ENCODE results near the gene KLHL26. TPM values are rescaled to one million over a fixed set of nuclear protein-coding genes. Genes with fewer than 3 reads are reported as not detected.
"Not testable (repeated sequence)": the region's sequence is repeated elsewhere in the genome, so short reads cannot be mapped to it uniquely, and the experiment has no call there.

The KLHL26 gene
- total RNA-seq, 1 experiment from 2014 or later, result 3.7 TPM

- no peak overlapping the region for H2AFZ ChIP-seq (ENCODE audit: low read length)
- no peak overlapping the region for H3K27ac ChIP-seq (ENCODE audit: low read length)
- no peaks in the 10 kb centered on the region for H4K20me1 ChIP-seq (ENCODE audit: insufficient read depth, low read depth, low read length)
- no peak overlapping the region for H3K9ac ChIP-seq (ENCODE audit: low read length)
- no peaks in the 10 kb centered on the region for H3K9me2 ChIP-seq (replicated peaks; ENCODE audit: insufficient read depth, low read length)
- peaks cover 1% of the 10 kb centered on the region for H3K4me1 ChIP-seq (ENCODE audit: low read length)
- no peak for DNase-seq
- H3K4me3 ChIP-seq (ENCODE audit: low read length), result no peak overlapping the region
- H3K4me2 ChIP-seq (ENCODE audit: low read depth, low read length, poor library complexity, severe bottlenecking), result no peak overlapping the region
- no peaks in the 10 kb centered on the region; the same call in 1 of the 2 replicates for H3K36me3 ChIP-seq (ENCODE audit: insufficient read depth, low read length)
- H3K79me2 ChIP-seq (ENCODE audit: low read length), result no peaks in the 10 kb centered on the region
- H3K9me3 ChIP-seq (ENCODE audit: low read length), result no peaks in the 10 kb centered on the region
- no peaks in the 10 kb centered on the region for H3K27me3 ChIP-seq (ENCODE audit: low read length)
Measured at GRCh38 chr19:18672606-18673337, 35.9 kb downstream of the KLHL26 start.

DNA sequence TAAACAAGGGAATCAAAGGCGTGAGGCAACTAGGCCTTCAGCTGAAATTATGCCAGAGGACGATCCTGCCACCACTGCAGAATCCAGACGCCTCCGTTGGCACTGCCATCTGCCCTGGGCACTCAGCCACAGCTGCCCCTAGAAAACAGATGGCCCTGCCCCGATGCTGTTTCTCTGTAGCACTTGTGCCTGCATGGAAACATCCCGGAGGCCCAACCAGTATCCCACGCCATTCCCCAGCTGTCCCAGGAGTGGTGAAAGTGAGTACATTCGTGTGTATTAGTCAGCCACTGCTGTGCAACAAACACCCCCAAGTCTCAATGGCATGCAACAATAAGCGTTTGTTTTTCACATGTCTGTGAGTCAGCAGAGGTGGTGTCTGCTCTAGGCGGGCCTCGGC is 37.8 kb downstream of the KLHL26 start:
- H4K20me1 ChIP-seq (ENCODE audit: insufficient read depth, low read depth, low read length), result no peaks in the 10 kb centered on the region
- H3K27me3 ChIP-seq (ENCODE audit: low read length), result no peaks in the 10 kb centered on the region
- H3K4me2 ChIP-seq (ENCODE audit: low read depth, low read length, poor library complexity, severe bottlenecking), result no peak overlapping the region
- no peak overlapping the region for H3K9ac ChIP-seq (ENCODE audit: low read length)
- no peak overlapping the region for H3K27ac ChIP-seq (ENCODE audit: low read length)
- no peaks in the 10 kb centered on the region for H3K79me2 ChIP-seq (ENCODE audit: low read length)
- H3K36me3 ChIP-seq (ENCODE audit: insufficient read depth, low read length), result no peaks in the 10 kb centered on the region
- H3K9me3 ChIP-seq (ENCODE audit: low read length), result no peaks in the 10 kb centered on the region
- no peak overlapping the region for H2AFZ ChIP-seq (ENCODE audit: low read length)
- peaks cover 10% of the 10 kb centered on the region for H3K4me1 ChIP-seq (ENCODE audit: low read length)
- H3K9me2 ChIP-seq (replicated peaks; ENCODE audit: insufficient read depth, low read length), result no peaks in the 10 kb centered on the region
- no peak overlapping the region for H3K4me3 ChIP-seq (ENCODE audit: low read length)
- no peak for DNase-seq

DNA sequence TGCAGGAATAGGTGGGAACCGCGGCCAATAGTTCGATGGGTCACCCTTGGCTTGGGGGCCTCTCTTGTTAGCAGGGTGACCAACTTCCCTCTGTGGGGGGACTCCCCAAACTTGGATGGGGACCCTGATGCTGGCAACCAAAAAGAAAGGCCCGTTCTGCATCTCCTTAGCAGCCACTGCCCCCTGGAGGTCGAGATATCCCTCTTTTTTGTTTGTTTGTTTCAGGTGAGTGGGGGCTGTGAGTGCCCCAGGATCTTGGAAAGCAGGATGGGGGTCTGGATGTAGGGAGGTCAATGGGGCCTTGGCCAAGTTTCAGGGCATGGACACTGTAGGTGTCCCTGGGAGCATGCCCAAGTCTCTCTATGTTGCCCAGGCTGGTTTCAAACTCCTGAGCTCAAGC is 39.0 kb downstream of the KLHL26 start:
- no peak overlapping the region for H3K4me2 ChIP-seq (ENCODE audit: low read depth, low read length, poor library complexity, severe bottlenecking)
- H3K4me1 ChIP-seq (ENCODE audit: low read length), result peaks cover 10% of the 10 kb centered on the region

GRCh38 chr19:18676692-18677091 is 39.9 kb downstream of the KLHL26 start:
- Histone ChIP-seq H4K20me1 (ENCODE audit: insufficient read depth, low read depth, low read length) (no peaks in the 10 kb centered on the region), H3K36me3 (ENCODE audit: insufficient read depth, low read length) (no peaks in the 10 kb centered on the region), H3K27ac (ENCODE audit: low read length) (no peak overlapping the region), H3K9me3 (ENCODE audit: low read length) (no peaks in the 10 kb centered on the region), H3K79me2 (ENCODE audit: low read length) (no peaks in the 10 kb centered on the region), H3K4me2 (ENCODE audit: low read depth, low read length, poor library complexity, severe bottlenecking) (no peak overlapping the region), H3K4me1 (ENCODE audit: low read length) (peaks cover 10% of the 10 kb centered on the region), H3K4me3 (ENCODE audit: low read length) (no peak overlapping the region), H3K9me2 (replicated peaks; ENCODE audit: insufficient read depth, low read length) (no peaks in the 10 kb centered on the region), H2AFZ (ENCODE audit: low read length) (no peak overlapping the region), H3K9ac (ENCODE audit: low read length) (no peak overlapping the region), H3K27me3 (ENCODE audit: low read length) (no peaks in the 10 kb centered on the region)
- no peak for DNase-seq

More for the DNA sequence above, 39.0 kb downstream of the KLHL26 start:
- no peak overlapping the region for H2AFZ ChIP-seq (ENCODE audit: low read length)
- H3K27ac ChIP-seq (ENCODE audit: low read length), result no peak overlapping the region
- H4K20me1 ChIP-seq (ENCODE audit: insufficient read depth, low read depth, low read length), result no peaks in the 10 kb centered on the region
- no peaks in the 10 kb centered on the region for H3K27me3 ChIP-seq (ENCODE audit: low read length)
- H3K9me3 ChIP-seq (ENCODE audit: low read length), result no peaks in the 10 kb centered on the region
- DNase-seq, result peak; percentile 77
- H3K79me2 ChIP-seq (ENCODE audit: low read length), result no peaks in the 10 kb centered on the region
- no peaks in the 10 kb centered on the region for H3K36me3 ChIP-seq (ENCODE audit: insufficient read depth, low read length)
- no peaks in the 10 kb centered on the region for H3K9me2 ChIP-seq (replicated peaks; ENCODE audit: insufficient read depth, low read length)
- H3K9ac ChIP-seq (ENCODE audit: low read length), result no peak overlapping the region
- no peak overlapping the region for H3K4me3 ChIP-seq (ENCODE audit: low read length)

GRCh38 chr19:18677156-18677555 is 40.3 kb downstream of the KLHL26 start:
- Histone ChIP-seq H2AFZ (ENCODE audit: low read length) (no peak overlapping the region), H3K9me2 (replicated peaks; ENCODE audit: insufficient read depth, low read length) (no peaks in the 10 kb centered on the region), H3K4me3 (ENCODE audit: low read length) (no peak overlapping the region), H3K27ac (ENCODE audit: low read length) (no peak overlapping the region), H3K4me1 (ENCODE audit: low read length) (peaks cover 10% of the 10 kb centered on the region), H3K9me3 (ENCODE audit: low read length) (no peaks in the 10 kb centered on the region), H4K20me1 (ENCODE audit: insufficient read depth, low read depth, low read length) (no peaks in the 10 kb centered on the region), H3K4me2 (ENCODE audit: low read depth, low read length, poor library complexity, severe bottlenecking) (no peak overlapping the region), H3K9ac (ENCODE audit: low read length) (no peak overlapping the region), H3K36me3 (ENCODE audit: insufficient read depth, low read length) (no peaks in the 10 kb centered on the region), H3K79me2 (ENCODE audit: low read length) (no peaks in the 10 kb centered on the region), H3K27me3 (ENCODE audit: low read length) (no peaks in the 10 kb centered on the region)
- no peak for DNase-seq

- H3K36me3 ChIP-seq (ENCODE audit: insufficient read depth, low read length); H3K79me2 ChIP-seq (ENCODE audit: low read length); H3K9me2 ChIP-seq (replicated peaks; ENCODE audit: insufficient read depth, low read length); H3K27me3 ChIP-seq (ENCODE audit: low read length); H3K27ac ChIP-seq (ENCODE audit: low read length); H3K9ac ChIP-seq (ENCODE audit: low read length); H3K9me3 ChIP-seq (ENCODE audit: low read length); H3K4me2 ChIP-seq (ENCODE audit: low read depth, low read length, poor library complexity, severe bottlenecking); H3K4me3 ChIP-seq (ENCODE audit: low read length); DNase-seq; H4K20me1 ChIP-seq (ENCODE audit: insufficient read depth, low read depth, low read length); H2AFZ ChIP-seq (ENCODE audit: low read length): not testable (repeated sequence)
- peaks cover 27% of the 10 kb centered on the region for H3K4me1 ChIP-seq (ENCODE audit: low read length)
Measured at GRCh38 chr19:18680148-18680547, 43.3 kb downstream of the KLHL26 start.

DNA sequence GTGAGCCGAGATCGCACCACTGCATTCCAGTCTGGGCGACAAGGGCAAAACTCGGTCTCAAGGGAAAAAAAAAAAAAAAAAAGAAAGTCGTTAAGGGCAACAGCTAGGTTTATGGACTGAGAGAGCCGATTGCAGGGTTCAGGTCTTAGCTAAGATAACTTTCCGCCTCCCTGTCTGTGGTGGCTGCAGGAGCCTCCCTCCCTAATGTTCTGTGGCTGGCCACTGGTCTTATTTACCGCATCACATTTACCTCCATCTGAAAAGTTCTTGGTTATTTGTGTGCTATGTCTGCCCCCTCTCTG is 45.9 kb downstream of the KLHL26 start:
- H2AFZ ChIP-seq (ENCODE audit: low read length), result peak overlapping the region; percentile 95
- H3K9me2 ChIP-seq (replicated peaks; ENCODE audit: insufficient read depth, low read length), result no peaks in the 10 kb centered on the region
- H3K4me1 ChIP-seq (ENCODE audit: low read length), result peaks cover 26% of the 10 kb centered on the region
- H4K20me1 ChIP-seq (ENCODE audit: insufficient read depth, low read depth, low read length), result peaks cover 8% of the 10 kb centered on the region
- peak overlapping the region; percentile 91 for H3K4me3 ChIP-seq (ENCODE audit: low read length)
- H3K27ac ChIP-seq (ENCODE audit: low read length), result no peak overlapping the region
- H3K79me2 ChIP-seq (ENCODE audit: low read length), result peaks cover 8% of the 10 kb centered on the region; the same call in 1 of the 2 replicates
- no peak for DNase-seq
- no peaks in the 10 kb centered on the region for H3K9me3 ChIP-seq (ENCODE audit: low read length)
- peak overlapping the region; percentile 86 for H3K9ac ChIP-seq (ENCODE audit: low read length)
- H3K36me3 ChIP-seq (ENCODE audit: insufficient read depth, low read length), result no peaks in the 10 kb centered on the region
- H3K4me2 ChIP-seq (ENCODE audit: low read depth, low read length, poor library complexity, severe bottlenecking), result peak overlapping the region; percentile 96
- H3K27me3 ChIP-seq (ENCODE audit: low read length), result no peaks in the 10 kb centered on the region

DNA sequence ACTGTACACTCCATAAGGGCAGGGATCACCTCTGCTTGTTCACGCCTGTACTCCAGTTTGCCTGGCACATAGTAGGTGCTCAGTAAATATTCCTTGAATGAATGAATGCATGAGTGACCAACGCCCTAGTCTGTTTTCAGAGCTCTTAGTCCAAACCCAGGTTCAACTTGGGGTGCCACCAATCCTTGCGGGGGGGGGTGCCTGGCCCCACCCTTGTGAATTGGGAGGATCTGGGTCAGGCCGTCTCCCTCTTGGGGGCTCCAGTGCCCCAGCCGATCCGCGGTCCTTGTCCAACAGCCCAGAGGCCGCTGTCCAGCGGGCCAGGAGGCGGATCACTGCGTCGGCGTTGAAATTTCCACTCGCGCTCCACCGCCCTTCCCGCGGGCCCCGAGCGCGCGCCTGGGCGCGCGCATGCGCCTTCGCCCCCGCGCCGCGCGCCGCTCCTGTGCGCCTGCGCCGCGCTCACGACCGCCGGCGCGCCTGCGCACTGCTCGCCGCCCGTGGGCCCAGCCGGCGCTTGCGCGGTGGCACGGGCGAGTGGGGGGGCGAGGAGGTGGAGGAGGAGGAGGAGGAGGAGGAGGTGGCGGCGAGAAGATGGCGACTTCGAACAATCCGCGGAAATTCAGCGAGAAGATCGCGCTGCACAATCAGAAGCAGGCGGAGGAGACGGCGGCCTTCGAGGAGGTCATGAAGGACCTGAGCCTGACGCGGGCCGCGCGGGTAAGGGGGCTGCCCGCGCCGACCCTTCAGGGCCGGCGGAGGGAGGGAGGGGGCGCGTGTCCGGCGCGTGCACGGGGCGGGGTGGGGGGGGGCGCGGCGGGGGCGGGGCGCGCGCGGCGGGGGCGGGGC is 46.5 kb downstream of the KLHL26 start, which contains the start of gene CRTC1:
CRTC1 (plus strand) TSS at position 572 of the 849 bp plus-strand sequence; CDS start at position 595, 23 bp downstream.
- Histone ChIP-seq H3K4me2 (ENCODE audit: low read depth, low read length, poor library complexity, severe bottlenecking) (peak within 1 kb of the TSS; percentile 96), H3K27ac (ENCODE audit: low read length) (no peak within 1 kb of the TSS), H3K9me3 (ENCODE audit: low read length) (no peaks in the 10 kb centered on the region), H3K9ac (ENCODE audit: low read length) (peak within 1 kb of the TSS; percentile 86), H3K9me2 (replicated peaks; ENCODE audit: insufficient read depth, low read length) (no peaks in the 10 kb centered on the region), H4K20me1 (ENCODE audit: insufficient read depth, low read depth, low read length) (peaks cover 8% of the 10 kb centered on the region), H3K27me3 (ENCODE audit: low read length) (no peaks in the 10 kb centered on the region), H3K4me1 (ENCODE audit: low read length) (peaks cover 20% of the 10 kb centered on the region), H2AFZ (ENCODE audit: low read length) (peak within 1 kb of the TSS; percentile 95), H3K4me3 (ENCODE audit: low read length) (peak within 1 kb of the TSS; percentile 91), H3K36me3 (ENCODE audit: insufficient read depth, low read length) (no peaks in the 10 kb centered on the region), H3K79me2 (ENCODE audit: low read length) (peaks cover 8% of the 10 kb centered on the region; the same call in 1 of the 2 replicates)
- peak; percentile 97 for DNase-seq

Measured in Karpas-422 (cell line).